Panc1 (cell line): ENCODE results near the gene HCFC1R1. TPM values are rescaled to one million over a fixed set of nuclear protein-coding genes. Genes with fewer than 3 reads are reported as not detected.

ENCODE experiments used
- ATAC-seq: fragments of 200-7000 bp; cut with Tn5 transposase; 2 replicates; pipeline ENCODE4 v1.9.1; 2020; ENCODE audit warnings: mild to moderate bottlenecking, moderate library complexity
- BruUV-seq: library from RNA; stranded (reverse); fragments of 400-500 nt; replicated peaks from 2 replicates; lab custom pipeline; 2021; lab: Mats Ljungman, UMichigan
- CTCF ChIA-PET: fragments of 300-600 bp; sonication (Branson Sonifier 250); formaldehyde crosslinking; loops from one replicate; lab custom pipeline; 2022; ENCODE audit warnings: antibody characterized with exemption; lab: Charles Lee
- POLR2A ChIA-PET: fragments of 300-600 bp; sonication (Branson Sonifier 250); formaldehyde crosslinking; loops from one replicate; lab custom pipeline; 2022; ENCODE audit warnings: antibody characterized with exemption; lab: Charles Lee
- DNase-seq: peaks from one replicate; pipeline ENCODE4 v3.0.0-alpha.2; 2010; ENCODE audit warnings: low read depth, low spot score
- H3K27ac ChIP-seq: 2 replicates; pipeline ENCODE4 v1.5.1; 2011; ENCODE audit warnings: mild to moderate bottlenecking, low read length, inconsistent platforms
- H3K27me3 ChIP-seq: fragments of 200-500 bp; sonication (Bioruptor generic); 2 replicates; pipeline ENCODE4 v1.6.0; 2014; ENCODE audit warnings: low read length, inconsistent platforms; ENCODE audit not compliant: control insufficient read depth, insufficient read depth
- H3K36me3 ChIP-seq: fragments of 200-500 bp; sonication (Bioruptor generic); 2 replicates; pipeline ENCODE4 v1.5.1; 2014; ENCODE audit warnings: inconsistent platforms, mild to moderate bottlenecking, low read length, moderate library complexity; ENCODE audit not compliant: control insufficient read depth, insufficient read depth
- H3K4me1 ChIP-seq: 2 replicates; pipeline ENCODE4 v1.5.1; 2011; ENCODE audit warnings: inconsistent platforms, mild to moderate bottlenecking, low read length, moderate library complexity; ENCODE audit not compliant: control insufficient read depth, insufficient read depth
- H3K4me3 ChIP-seq, 2 experiments: 2 replicates each; pipeline ENCODE4 v1.5.1; 2011 to 2012; ENCODE audit warnings: low read depth in 2 of 2, low read length in 2 of 2, mild to moderate bottlenecking in 2 of 2, inconsistent platforms in 1 of 2, moderate library complexity in 1 of 2
- H3K9me3 ChIP-seq: fragments of 200-500 bp; sonication (Bioruptor generic); 2 replicates; pipeline ENCODE4 v1.5.1; 2014; ENCODE audit warnings: low read depth, mild to moderate bottlenecking, inconsistent platforms, low read length, moderate library complexity; ENCODE audit not compliant: control insufficient read depth, insufficient read depth
- CTCF ChIP-seq: fragments of 450-650 bp; IDR thresholded peaks from 2 replicates; pipeline ENCODE4 v1.5.1; 2017; ENCODE audit warnings: mild to moderate bottlenecking
- POLR2AphosphoS5 ChIP-seq: IDR thresholded peaks from 2 replicates; pipeline ENCODE4 v1.6.1; 2012; ENCODE audit warnings: mild to moderate bottlenecking, low read depth, low read length, moderate library complexity
- REST ChIP-seq, 2 experiments: IDR thresholded peaks; 2 replicates each; pipeline ENCODE4 v1.6.1; 2011 to 2012; ENCODE audit warnings: low read depth in 2 of 2, control low read depth in 1 of 2, low read length in 1 of 2, mild to moderate bottlenecking in 1 of 2, moderate library complexity in 1 of 2; ENCODE audit not compliant: insufficient read depth in 1 of 2
- SIN3A ChIP-seq: IDR thresholded peaks from 2 replicates; pipeline ENCODE4 v1.6.1; 2012; ENCODE audit warnings: low read depth, mild to moderate bottlenecking, low read length, moderate library complexity, borderline replicate concordance; ENCODE audit not compliant: insufficient read depth
- TCF7L2 ChIP-seq: IDR thresholded peaks from 2 replicates; pipeline ENCODE4 v1.6.1; 2011; ENCODE audit warnings: mild to moderate bottlenecking, low read depth, low read length, inconsistent platforms
- in situ Hi-C: cut with HindIII; loops from 2 replicates; pipeline ENCODE4 v1.10.0; 2016; ENCODE audit warnings: low sequenced_read_pairs, low pct_unique_long_range_greater_than_20kb
- intact Hi-C: fragments of 100-400 bp; cut with micrococcal nuclease; formaldehyde crosslinking; loops from one replicate; pipeline ENCODE4 v1.10.0; 2022; ENCODE audit not compliant: unreplicated experiment
- total RNA-seq: library from RNA; stranded (reverse); gene quantifications from one replicate; pipeline ENCODE4 v1.2.1, GENCODE V29; 2021; ENCODE audit not compliant: unreplicated experiment

The HCFC1R1 gene
- total RNA-seq, 1 experiment from 2014 or later: 67.3 TPM

- DNase-seq: no peak
- no TSS peak for BruUV-seq
- CTCF ChIA-PET: interaction anchor here (0.6 kb wide), 1 partner anchor 70 kb away, joined by 3 read pairs; no protein-coding TSS in a partner anchor
- no peak for ATAC-seq
- TF ChIP-seq POLR2AphosphoS5 (no peak), CTCF (no peak), REST (IDR thresholded peaks at IDR 0.05; ENCODE audit: insufficient read depth in 1 of 2, low read depth in 2 of 2, low read length in 1 of 2) (no peak)
- in situ Hi-C loops: no loop called here
- no peak overlapping the region for H3K27ac ChIP-seq
- POLR2A ChIA-PET: no interaction called here
- no peaks in the 10 kb centered on the region for H3K27me3 ChIP-seq
- intact Hi-C loops: no loop called here
- H3K4me1 ChIP-seq: peaks cover 3% of the 10 kb centered on the region
- no peaks in the 10 kb centered on the region for H3K36me3 ChIP-seq
- no peaks in the 10 kb centered on the region for H3K9me3 ChIP-seq
- H3K4me3 ChIP-seq: no peak overlapping the region
Observed at GRCh38 chr16:2988590-2989099, 35.1 kb downstream of the HCFC1R1 start.

- Histone ChIP-seq H3K36me3 (no peaks in the 10 kb centered on the region), H3K27ac (no peak overlapping the region), H3K4me1 (peaks cover 3% of the 10 kb centered on the region), H3K27me3 (no peaks in the 10 kb centered on the region), H3K4me3 (no peak overlapping the region), H3K9me3 (no peaks in the 10 kb centered on the region)
- DNase-seq (no peak), ATAC-seq (no peak)
- TF ChIP-seq TCF7L2 (no peak), CTCF (no peak), REST (IDR thresholded peaks at IDR 0.05; ENCODE audit: insufficient read depth in 1 of 2, low read depth in 2 of 2, low read length in 1 of 2) (no peak), SIN3A (no peak), POLR2AphosphoS5 (no peak)
- ChIA-PET POLR2A (no interaction called here), CTCF (interaction anchor here (0.6 kb wide), 1 partner anchor 71 kb away, joined by 3 read pairs; no protein-coding TSS in a partner anchor)
- no TSS peak for BruUV-seq
- intact Hi-C loops: no loop called here
- in situ Hi-C loops: no loop called here
Observed at GRCh38 chr16:2987833-2988232, 35.9 kb downstream of the HCFC1R1 start.
